Natural killer cell (primary cell): ENCODE measurements around the gene ELAVL2. TPM values are rescaled to one million over a fixed set of nuclear protein-coding genes. Genes with fewer than 3 reads are reported as not detected.

Experiments
- ATAC-seq, 3 donors: fragments of 150-1000 bp in 2 of 3; fragments of 200-7000 bp in 1 of 3; cut with Tn5 transposase; 1 replicate in 1 of 3; 2 replicates in 2 of 3; pipeline ENCODE4 v1.10.0; 2021; ENCODE audit warnings: mild to moderate bottlenecking in 2 of 3, moderate library complexity in 2 of 3
- DNase-seq, 2 donors: peaks; one replicate each; pipeline versions ENCODE4 v3.0.0 to v3.0.0-alpha.2; 2013 to 2021; ENCODE audit warnings: mixed read lengths in 1 of 2
- H3K27ac ChIP-seq: one replicate; pipeline ENCODE4 v1.5.1; 2013; ENCODE audit warnings: mild to moderate bottlenecking, low read length
- H3K27me3 ChIP-seq: one replicate; pipeline ENCODE4 v1.6.1; 2013; ENCODE audit warnings: low read length; ENCODE audit not compliant: control insufficient read depth, insufficient read depth
- H3K36me3 ChIP-seq: one replicate; pipeline ENCODE4 v1.6.1; 2013; ENCODE audit warnings: low read length; ENCODE audit not compliant: control insufficient read depth, insufficient read depth
- H3K4me1 ChIP-seq: one replicate; pipeline ENCODE4 v1.6.1; 2013; ENCODE audit warnings: low read length; ENCODE audit not compliant: control insufficient read depth, insufficient read depth
- H3K4me3 ChIP-seq: one replicate; pipeline ENCODE4 v1.5.1; 2013; ENCODE audit warnings: low read length
- H3K9me3 ChIP-seq: one replicate; pipeline ENCODE4 v1.6.1; 2013; ENCODE audit warnings: low read length; ENCODE audit not compliant: control insufficient read depth, insufficient read depth
- H3K27ac Mint-ChIP-seq, 2 donors: one replicate each; pipeline ENCODE4 v1.8.0; 2022; ENCODE audit warnings: mild to moderate bottlenecking in 2 of 2, mixed read lengths in 2 of 2, moderate library complexity in 1 of 2
- H3K27me3 Mint-ChIP-seq, 2 donors: one replicate each; pipeline ENCODE4 v1.8.0; 2022; ENCODE audit warnings: low read depth in 2 of 2, mixed read lengths in 2 of 2
- H3K36me3 Mint-ChIP-seq: one replicate; pipeline ENCODE4 v1.8.0; 2022; ENCODE audit warnings: mixed read lengths
- H3K4me1 Mint-ChIP-seq, 2 donors: one replicate each; pipeline ENCODE4 v1.8.0; 2022; ENCODE audit warnings: mixed read lengths in 2 of 2
- H3K4me3 Mint-ChIP-seq: one replicate; pipeline ENCODE4 v1.8.0; 2022; ENCODE audit warnings: mild to moderate bottlenecking, moderate library complexity, mixed read lengths
- H3K9me3 Mint-ChIP-seq, 2 donors: one replicate each; pipeline ENCODE4 v1.8.0; 2022; ENCODE audit warnings: mixed read lengths in 2 of 2
- CTCF ChIP-seq: fragments of 200-600 bp; IDR thresholded peaks from one replicate; pipeline ENCODE4 v1.8.0; 2022; ENCODE audit warnings: antibody characterized with exemption
- WGBS: methylation state at CpG from one replicate; pipeline ENCODE4 v1.1.7; 2013; ENCODE audit warnings: missing lambda C conversion rate; ENCODE audit not compliant: insufficient coverage; 5-methylcytosine and 5-hydroxymethylcytosine counted together
- intact Hi-C: fragments of 100-400 bp; cut with micrococcal nuclease; formaldehyde crosslinking; loops from one replicate; pipeline ENCODE4 v1.14.2; 2022
- total RNA-seq, 4 donors: library from RNA; stranded (reverse); fragments of 120-200 nt in 1 of 4; gene quantifications; one replicate each; pipeline versions ENCODE4 v1.2.3 to v1.2.4, GENCODE V29; 2013 to 2022

ELAVL2 gene
- total RNA-seq, 3 donors from 2014 or later (not counting 1 experiment from before 2014, with no cell fraction given): not detected

GRCh38 chr9:23812673-23813072 is 13.4 kb downstream of the ELAVL2 start:
- no peaks in the 10 kb centered on the region for H3K36me3 ChIP-seq
- H3K4me3 Mint-ChIP-seq: no peak overlapping the region
- WGBS: 94% methylated on average over 1 of the region's 1 CpG

GRCh38 chr9:23811633-23812032 is 14.4 kb downstream of the ELAVL2 start:
- H3K27me3 ChIP-seq: no peaks in the 10 kb centered on the region
- H3K27ac ChIP-seq: no peak overlapping the region
- intact Hi-C loops: no loop called here
- TF ChIP-seq CTCF: no peak
- no peak overlapping the region for H3K4me3 ChIP-seq
- H3K4me1 ChIP-seq: no peaks in the 10 kb centered on the region
- no peaks in the 10 kb centered on the region for H3K36me3 ChIP-seq
- Mint-ChIP-seq H3K27me3 (no peaks in the 10 kb centered on the region), H3K9me3 (peaks cover 5 to 17% of the 10 kb centered on the region in 2 donors), H3K4me3 (no peak overlapping the region), H3K36me3 (no peaks in the 10 kb centered on the region), H3K4me1 (no peaks in the 10 kb centered on the region), H3K27ac (no peak overlapping the region)
- DNase-seq (no peak), ATAC-seq (no peak)
- WGBS: 64% methylated on average over 2 of the region's 2 CpGs
- H3K9me3 ChIP-seq: no peaks in the 10 kb centered on the region

More at GRCh38 chr9:23812673-23813072, 13.4 kb downstream of the ELAVL2 start:
- no peak overlapping the region for H3K27ac ChIP-seq
- DNase-seq (no peak), ATAC-seq (no peak)
- no peaks in the 10 kb centered on the region for H3K4me1 Mint-ChIP-seq
- H3K27me3 Mint-ChIP-seq: no peaks in the 10 kb centered on the region
- no peak overlapping the region for H3K27ac Mint-ChIP-seq
- no peaks in the 10 kb centered on the region for H3K9me3 ChIP-seq
- intact Hi-C loops: no loop called here
- H3K27me3 ChIP-seq: no peaks in the 10 kb centered on the region
- H3K4me1 ChIP-seq: no peaks in the 10 kb centered on the region
- no peak for TF ChIP-seq CTCF
- no peaks in the 10 kb centered on the region for H3K36me3 Mint-ChIP-seq
- no peak overlapping the region for H3K4me3 ChIP-seq
- peaks cover 5 to 17% of the 10 kb centered on the region in 2 donors for H3K9me3 Mint-ChIP-seq

DNA sequence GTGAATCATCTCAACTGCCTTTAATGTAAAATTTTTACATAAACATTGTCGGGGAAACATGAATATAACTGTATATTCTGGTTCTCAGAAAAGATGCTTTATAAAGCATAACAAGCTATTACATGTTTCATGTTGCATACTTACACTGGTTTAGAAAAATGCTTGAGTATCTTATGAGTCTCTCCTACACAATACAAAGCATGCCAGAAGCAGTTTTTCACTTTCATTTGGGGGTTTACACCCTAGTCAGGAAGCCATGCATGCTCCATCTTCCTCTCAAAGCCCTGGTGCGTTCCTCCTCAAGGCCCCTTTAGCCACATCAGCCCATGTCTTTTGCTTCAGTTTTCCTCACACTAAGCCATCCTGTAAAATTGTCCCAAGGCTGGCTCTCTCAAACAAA is 22.8 kb downstream of the ELAVL2 start:
- H3K4me1 Mint-ChIP-seq: no peaks in the 10 kb centered on the region
- intact Hi-C loops: no loop called here
- no peak for TF ChIP-seq CTCF
- WGBS: 81% methylated on average over 1 of the region's 2 CpGs
- no peaks in the 10 kb centered on the region for H3K27me3 ChIP-seq
- no peak overlapping the region for H3K4me3 Mint-ChIP-seq
- ATAC-seq (no peak), DNase-seq (no peak)
- H3K27me3 Mint-ChIP-seq: no peaks in the 10 kb centered on the region
- H3K9me3 ChIP-seq: no peaks in the 10 kb centered on the region
- peaks cover 4 to 7% of the 10 kb centered on the region in 2 donors for H3K9me3 Mint-ChIP-seq
- no peaks in the 10 kb centered on the region for H3K36me3 ChIP-seq
- no peaks in the 10 kb centered on the region for H3K36me3 Mint-ChIP-seq
- no peak overlapping the region for H3K27ac ChIP-seq
- no peak overlapping the region for H3K27ac Mint-ChIP-seq
- no peaks in the 10 kb centered on the region for H3K4me1 ChIP-seq
- no peak overlapping the region for H3K4me3 ChIP-seq

DNA sequence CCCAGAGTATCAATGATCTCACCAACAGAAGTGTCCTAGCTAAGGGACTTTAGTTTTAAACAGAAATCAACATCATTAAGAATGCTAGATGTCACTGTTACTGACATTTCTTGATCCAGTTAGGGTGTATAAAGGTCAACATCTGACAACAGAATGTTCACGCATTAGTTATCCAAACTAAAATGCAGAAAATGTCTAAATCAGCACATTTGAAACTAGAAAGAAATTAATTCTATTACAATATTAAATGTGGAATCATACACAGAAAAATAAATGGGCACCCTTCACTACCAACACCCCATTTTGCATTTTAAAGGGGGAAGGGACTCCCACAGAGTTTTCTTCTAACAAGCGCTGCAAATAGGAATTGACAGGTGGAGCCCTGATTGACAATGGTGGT is 24.5 kb downstream of the ELAVL2 start:
- no peaks in the 10 kb centered on the region for H3K4me1 ChIP-seq
- no peak overlapping the region for H3K27ac ChIP-seq
- no peaks in the 10 kb centered on the region for H3K27me3 ChIP-seq
- no peak overlapping the region for H3K4me3 ChIP-seq
- Mint-ChIP-seq H3K4me3 (no peak overlapping the region), H3K36me3 (no peaks in the 10 kb centered on the region), H3K4me1 (no peaks in the 10 kb centered on the region), H3K27me3 (no peaks in the 10 kb centered on the region), H3K27ac (no peak overlapping the region), H3K9me3 (peaks cover 7 to 9% of the 10 kb centered on the region in 2 donors)
- intact Hi-C loops: no loop called here
- no peak for ATAC-seq
- DNase-seq: no peak
- H3K9me3 ChIP-seq: peaks cover 5% of the 10 kb centered on the region
- no peaks in the 10 kb centered on the region for H3K36me3 ChIP-seq
- no peak for TF ChIP-seq CTCF
- WGBS: no CpG with 5 or more reads among the region's 2 CpGs
